Fibroblast of lung (primary cell): ENCODE data around the gene GIGYF1.

ENCODE experiments used
- CTCF ChIP-seq, 2 donors: IDR thresholded peaks in 1 of 2; conservative IDR thresholded peaks in 1 of 2; 1 replicate in 1 of 2; 2 replicates in 1 of 2; pipeline ENCODE4 v1.5.1; 2011 to 2012; ENCODE audit warnings: low read length in 2 of 2, control low read depth in 1 of 2, inconsistent platforms in 1 of 2, low read depth in 1 of 2, mild to moderate bottlenecking in 1 of 2
- EZH2 ChIP-seq: IDR thresholded peaks from 2 replicates; pipeline ENCODE4 v1.5.1; 2012; ENCODE audit warnings: low read length, control low read depth, mild to moderate bottlenecking; ENCODE audit errors: missing control alignments

GRCh38 chr7:100719523-100720278, 25.7 kb upstream of the GIGYF1 start:
- TF ChIP-seq EZH2, result no peak
- peak; percentile 49 to 51 for TF ChIP-seq CTCF (conservative IDR thresholded peaks at IDR 0.05 in 1 of 2, IDR thresholded peaks at IDR 0.05 in 1 of 2; ENCODE audit: low read depth in 1 of 2, low read length in 2 of 2)
